GM08714 (cell line): ENCODE measurements around the gene ENPP4.
A peak's percentile ranks its signal among the peaks of the same experiment; 100 is the strongest.
"Not testable (repeated sequence)": the region's sequence is repeated elsewhere in the genome, so short reads cannot be mapped to it uniquely, and the experiment has no call there.

Experiments used
- H3K4me3 ChIP-seq: fragments of 200-500 bp; sonication (Bioruptor generic); 2 replicates; pipeline ENCODE4 v1.5.1; 2014; ENCODE audit warnings: mild to moderate bottlenecking, low read length, inconsistent platforms
- ZNF274 ChIP-seq: IDR thresholded peaks from 2 replicates; pipeline ENCODE4 v1.6.1; 2012; ENCODE audit warnings: mild to moderate bottlenecking, low read depth, low read length

The ENPP4 gene

GRCh38 chr6:46113370-46113769 lies 16.4 kb upstream of the ENPP4 start:
- no peak overlapping the region for H3K4me3 ChIP-seq
- TF ChIP-seq ZNF274 = no peak

- no peak overlapping the region for H3K4me3 ChIP-seq
- no peak for TF ChIP-seq ZNF274
Measured at GRCh38 chr6:46115634-46116033, 14.2 kb upstream of the ENPP4 start.

GRCh38 chr6:46116289-46116688 lies 13.5 kb upstream of the ENPP4 start:
- no peak overlapping the region for H3K4me3 ChIP-seq
- TF ChIP-seq ZNF274 = no peak

- H3K4me3 ChIP-seq = no peak overlapping the region
- TF ChIP-seq ZNF274 = no peak
Measured at GRCh38 chr6:46118157-46118556, 11.6 kb upstream of the ENPP4 start.

GRCh38 chr6:46118836-46119235 lies 11.0 kb upstream of the ENPP4 start:
- TF ChIP-seq ZNF274 = no peak
- no peak overlapping the region for H3K4me3 ChIP-seq

- H3K4me3 ChIP-seq = not testable (repeated sequence)
Measured at GRCh38 chr6:46119679-46120078, 10.1 kb upstream of the ENPP4 start.

GRCh38 chr6:46128476-46128875 lies 1.3 kb upstream of the ENPP4 start:
- H3K4me3 ChIP-seq = peak overlapping the region; percentile 55; the same call in 1 of the 2 replicates
- no peak for TF ChIP-seq ZNF274

- peak overlapping the region; percentile 74 for H3K4me3 ChIP-seq
- no peak for TF ChIP-seq ZNF274
Measured at GRCh38 chr6:46129291-46129628, 529 bp upstream of the ENPP4 start.

GRCh38 chr6:46130666-46131065 lies 877 bp downstream of the ENPP4 start:
- TF ChIP-seq ZNF274 = no peak
- peak overlapping the region; percentile 92 for H3K4me3 ChIP-seq

GRCh38 chr6:46131291-46131690 lies 1.5 kb downstream of the ENPP4 start:
- H3K4me3 ChIP-seq = not testable (repeated sequence)

GRCh38 chr6:46134216-46134615 lies 4.4 kb downstream of the ENPP4 start:
- no peak for TF ChIP-seq ZNF274
- H3K4me3 ChIP-seq = no peak overlapping the region

GRCh38 chr6:46135176-46135575 lies 5.4 kb downstream of the ENPP4 start:
- no peak overlapping the region for H3K4me3 ChIP-seq
- TF ChIP-seq ZNF274 = no peak

- no peak for TF ChIP-seq ZNF274
Measured at GRCh38 chr6:46136831-46137230, 7.0 kb downstream of the ENPP4 start.

GRCh38 chr6:46137387-46137786 lies 7.6 kb downstream of the ENPP4 start:
- no peak for TF ChIP-seq ZNF274
- no peak overlapping the region for H3K4me3 ChIP-seq

More at GRCh38 chr6:46136831-46137230, 7.0 kb downstream of the ENPP4 start:
- no peak overlapping the region for H3K4me3 ChIP-seq

GRCh38 chr6:46138281-46138680 lies 8.5 kb downstream of the ENPP4 start:
- peak overlapping the region; percentile 29; the same call in 1 of the 2 replicates for H3K4me3 ChIP-seq
- no peak for TF ChIP-seq ZNF274

GRCh38 chr6:46144270-46144669 lies 14.5 kb downstream of the ENPP4 start:
- TF ChIP-seq ZNF274 = no peak
- no peak overlapping the region for H3K4me3 ChIP-seq

- not testable (repeated sequence) for H3K4me3 ChIP-seq
Measured at GRCh38 chr6:46149066-46149465, 19.3 kb downstream of the ENPP4 start.
